Activated CD4-positive, alpha-beta T cell treated with anti-CD3 and anti-CD28 coated beads, Interleukin-2, amount 10 ng/mL, durations not matched to agents 24 days and 14 days (primary cell): ENCODE data around the gene IGSF22. TPM values are rescaled to one million over a fixed set of nuclear protein-coding genes. Genes with fewer than 3 reads are reported as not detected.

Experiments
- DNase-seq: peaks from one replicate; pipeline ENCODE4 v3.0.0; 2022
- H3K27ac Mint-ChIP-seq: one replicate; pipeline ENCODE4 v1.8.0; 2022; ENCODE audit warnings: mild to moderate bottlenecking, mixed read lengths
- H3K27me3 Mint-ChIP-seq: one replicate; pipeline ENCODE4 v1.8.0; 2022; ENCODE audit warnings: mixed read lengths
- H3K36me3 Mint-ChIP-seq: one replicate; pipeline ENCODE4 v1.8.0; 2022; ENCODE audit warnings: low read depth, mild to moderate bottlenecking, mixed read lengths
- H3K4me1 Mint-ChIP-seq: one replicate; pipeline ENCODE4 v1.8.0; 2021; ENCODE audit warnings: mixed read lengths
- H3K4me3 Mint-ChIP-seq: one replicate; pipeline ENCODE4 v1.8.0; 2022; ENCODE audit warnings: mild to moderate bottlenecking, moderate library complexity, mixed read lengths
- H3K9me3 Mint-ChIP-seq: one replicate; pipeline ENCODE4 v1.8.0; 2021; ENCODE audit warnings: mixed read lengths
- intact Hi-C: fragments of 100-400 bp; cut with micrococcal nuclease; formaldehyde crosslinking; loops from one replicate; pipeline ENCODE4 v1.15.1; 2023
- total RNA-seq: library from RNA; stranded (reverse); gene quantifications from 2 replicates; pipeline ENCODE4 v1.2.3, GENCODE V29; 2022

Gene IGSF22
- total RNA-seq, 1 donor from 2014 or later, result not detected

DNA sequence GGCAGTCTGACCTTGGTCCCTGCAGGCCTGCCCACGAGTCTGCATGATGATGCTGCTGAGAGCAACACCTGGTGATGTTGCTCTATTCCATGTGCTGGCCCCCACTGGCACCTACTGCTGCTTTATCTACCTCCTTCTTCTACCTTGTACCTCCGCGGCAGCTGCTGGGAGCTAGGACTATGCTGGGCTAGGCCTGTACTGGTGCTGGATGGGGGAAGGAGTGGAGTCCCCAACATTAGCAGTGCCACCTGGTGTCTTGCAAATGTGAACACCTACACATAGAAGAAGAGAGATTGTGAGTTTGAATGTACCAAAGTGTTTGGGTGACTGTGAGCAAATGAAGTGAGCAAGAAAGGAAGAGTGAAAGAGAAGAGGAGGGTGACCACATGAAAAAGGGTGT lies 35.2 kb upstream of the IGSF22 start:
- intact Hi-C loops, result loop anchor here (10.0 kb wide), 2 partner anchors 516 to 646 kb away; partner anchors contain the start of gene SAA2

DNA sequence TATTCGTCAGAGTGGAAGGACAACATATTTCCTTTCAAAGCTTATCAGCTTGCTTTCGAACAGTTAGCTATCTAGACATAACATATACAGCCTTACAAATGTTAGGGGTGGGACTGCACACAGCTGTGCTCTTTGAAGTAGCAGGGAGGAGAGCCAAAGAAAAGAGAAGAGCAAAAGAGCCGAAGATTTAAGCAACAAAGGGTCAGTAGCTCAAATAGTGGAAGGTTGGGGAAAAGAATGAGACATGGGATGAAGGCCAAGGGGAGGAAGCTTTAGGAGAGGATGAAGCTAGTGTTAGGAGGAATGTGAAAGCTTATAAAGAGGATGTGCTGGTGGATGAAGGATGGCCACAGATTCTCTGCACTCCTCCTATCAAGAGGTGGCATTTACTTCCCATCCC lies 31.8 kb upstream of the IGSF22 start:
- Mint-ChIP-seq H3K27ac (no peak overlapping the region), H3K27me3 (peaks cover 2% of the 10 kb centered on the region), H3K9me3 (no peaks in the 10 kb centered on the region), H3K4me1 (no peaks in the 10 kb centered on the region), H3K4me3 (no peak overlapping the region), H3K36me3 (no peaks in the 10 kb centered on the region)
- intact Hi-C loops, result no loop called here
- no peak for DNase-seq

More for the DNA sequence above, 35.2 kb upstream of the IGSF22 start:
- Mint-ChIP-seq H3K27me3 (peaks cover 2% of the 10 kb centered on the region), H3K9me3 (no peaks in the 10 kb centered on the region), H3K4me3 (no peak overlapping the region), H3K36me3 (no peaks in the 10 kb centered on the region), H3K27ac (no peak overlapping the region), H3K4me1 (peaks cover 6% of the 10 kb centered on the region)
- no peak for DNase-seq

DNA sequence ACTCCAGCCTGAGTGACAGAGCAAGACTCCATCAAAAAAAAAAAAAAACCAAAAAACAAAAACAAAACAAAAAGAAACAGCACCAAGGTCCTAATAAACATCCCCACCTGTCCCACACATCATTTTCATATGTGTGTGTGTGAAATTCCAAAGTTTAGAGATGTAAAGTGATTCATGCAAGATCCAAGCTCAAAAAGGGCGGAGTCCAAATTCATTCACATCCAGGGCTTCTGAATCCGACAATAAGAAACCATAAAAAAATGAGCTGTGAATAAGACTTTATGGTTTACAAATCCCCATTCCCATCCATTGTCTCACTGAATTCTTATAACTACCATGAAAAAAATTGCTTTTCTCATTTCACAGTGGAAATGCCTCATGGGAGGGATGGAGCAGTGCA lies 30.9 kb upstream of the IGSF22 start:
- Mint-ChIP-seq H3K4me1 (no peaks in the 10 kb centered on the region), H3K27me3 (peaks cover 2% of the 10 kb centered on the region), H3K9me3 (no peaks in the 10 kb centered on the region), H3K4me3 (no peak overlapping the region), H3K27ac (no peak overlapping the region), H3K36me3 (no peaks in the 10 kb centered on the region)
- intact Hi-C loops, result no loop called here
- no peak for DNase-seq

DNA sequence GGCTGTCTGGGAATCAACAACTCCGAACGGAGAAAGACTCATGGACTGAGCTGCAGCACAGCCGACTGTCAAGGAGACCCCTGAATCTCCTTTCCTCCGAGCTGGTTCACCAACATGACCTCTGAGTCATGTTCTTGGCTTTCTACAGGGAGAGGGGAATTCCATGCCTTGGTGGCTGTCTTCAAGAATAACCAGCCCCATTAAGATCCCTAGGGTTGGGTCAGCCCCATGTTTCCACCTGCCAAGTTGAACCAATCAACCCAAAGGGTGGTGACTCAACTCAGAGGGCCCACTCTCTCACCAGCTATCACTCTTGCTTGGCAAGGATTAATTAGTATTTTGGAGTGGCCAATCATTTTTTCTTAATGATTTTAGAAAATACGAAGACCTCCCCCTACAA lies 28.3 kb upstream of the IGSF22 start:
- no peak for DNase-seq
- Mint-ChIP-seq H3K27me3 (peaks cover 2% of the 10 kb centered on the region), H3K9me3 (no peaks in the 10 kb centered on the region), H3K4me3 (no peak overlapping the region), H3K4me1 (no peaks in the 10 kb centered on the region), H3K36me3 (no peaks in the 10 kb centered on the region), H3K27ac (no peak overlapping the region)
- intact Hi-C loops, result no loop called here

DNA sequence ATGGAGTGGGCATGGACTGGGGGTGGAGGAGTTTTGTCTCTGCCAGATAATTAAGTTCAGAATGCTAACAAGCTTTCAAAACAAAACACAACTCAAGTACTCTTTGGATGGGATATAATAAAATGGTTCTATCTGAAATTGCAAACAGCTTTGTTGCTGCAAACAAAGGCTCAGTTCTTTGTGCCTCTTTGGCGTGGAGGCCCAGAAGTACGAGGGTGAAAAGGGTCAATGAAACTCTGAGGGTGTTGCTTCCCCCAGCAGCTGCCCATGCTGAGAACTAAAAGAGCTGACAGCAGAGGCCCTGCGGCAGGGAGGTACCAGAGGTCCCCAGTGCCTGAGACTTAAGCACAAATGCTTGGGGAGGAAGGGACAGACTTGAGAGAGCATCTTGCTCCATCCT lies 26.5 kb upstream of the IGSF22 start:
- Mint-ChIP-seq H3K27ac (no peak overlapping the region), H3K27me3 (no peaks in the 10 kb centered on the region), H3K4me3 (no peak overlapping the region), H3K9me3 (no peaks in the 10 kb centered on the region), H3K4me1 (no peaks in the 10 kb centered on the region), H3K36me3 (no peaks in the 10 kb centered on the region)
- intact Hi-C loops, result no loop called here
- DNase-seq, result no peak

DNA sequence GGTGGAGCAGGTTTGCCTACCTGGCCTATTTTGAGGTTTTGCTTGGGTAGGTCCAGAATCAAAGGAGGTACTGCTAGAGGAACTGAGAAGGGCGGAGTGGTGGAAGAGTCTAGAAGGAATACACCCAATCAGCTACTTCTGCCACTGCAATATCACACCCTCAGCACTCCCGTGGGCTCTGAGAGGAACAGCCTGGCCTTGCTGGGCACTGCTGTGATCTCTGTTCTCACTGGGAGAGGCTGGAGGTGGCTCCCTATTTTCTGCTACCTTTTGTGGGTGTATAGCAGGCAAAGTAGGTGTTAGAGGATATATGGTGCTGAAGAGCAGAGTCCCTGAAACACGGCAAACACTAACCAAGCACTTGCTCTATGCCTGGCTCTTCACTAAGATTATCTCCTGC lies 25.0 kb upstream of the IGSF22 start:
- DNase-seq, result no peak
- Mint-ChIP-seq H3K4me3 (no peak overlapping the region), H3K4me1 (no peaks in the 10 kb centered on the region), H3K36me3 (no peaks in the 10 kb centered on the region), H3K27ac (no peak overlapping the region), H3K27me3 (no peaks in the 10 kb centered on the region), H3K9me3 (no peaks in the 10 kb centered on the region)
- intact Hi-C loops, result no loop called here

DNA sequence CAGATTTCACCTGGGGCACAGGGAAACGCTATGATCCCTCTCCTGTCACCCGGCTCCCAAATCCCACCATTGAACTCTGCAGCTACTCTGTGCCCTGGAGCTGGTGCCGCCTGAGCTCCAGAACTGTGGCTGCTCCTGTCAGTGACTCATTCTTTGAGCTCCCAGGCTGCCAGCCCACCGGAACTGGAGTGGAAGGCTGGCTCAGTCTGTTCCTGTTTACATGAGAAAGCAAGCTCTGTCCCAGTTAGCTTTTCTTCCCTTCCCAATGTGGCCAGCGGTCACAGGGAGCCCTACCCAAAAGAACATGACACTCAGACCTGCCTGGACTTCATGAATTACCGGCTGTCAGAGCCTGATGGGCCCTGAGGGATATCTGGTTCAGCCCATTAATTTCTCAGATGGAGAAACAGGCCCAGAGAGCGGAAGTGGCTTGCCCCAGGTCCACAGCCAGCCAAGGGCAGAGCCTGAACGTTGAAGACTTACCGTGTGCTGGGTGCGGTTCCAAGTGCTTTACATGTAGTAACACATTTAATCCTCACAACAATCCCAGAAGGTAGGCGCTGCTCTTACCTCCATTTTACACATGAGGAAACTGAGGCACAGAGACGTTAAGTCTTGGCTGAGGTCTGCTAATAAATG lies 23.8 kb upstream of the IGSF22 start:
- no peaks in the 10 kb centered on the region for H3K9me3 Mint-ChIP-seq
- H3K27me3 Mint-ChIP-seq, result no peaks in the 10 kb centered on the region
- H3K27ac Mint-ChIP-seq, result no peak overlapping the region
- intact Hi-C loops, result no loop called here
- no peak overlapping the region for H3K4me3 Mint-ChIP-seq
- no peak for DNase-seq
- H3K36me3 Mint-ChIP-seq, result no peaks in the 10 kb centered on the region
- no peaks in the 10 kb centered on the region for H3K4me1 Mint-ChIP-seq

DNA sequence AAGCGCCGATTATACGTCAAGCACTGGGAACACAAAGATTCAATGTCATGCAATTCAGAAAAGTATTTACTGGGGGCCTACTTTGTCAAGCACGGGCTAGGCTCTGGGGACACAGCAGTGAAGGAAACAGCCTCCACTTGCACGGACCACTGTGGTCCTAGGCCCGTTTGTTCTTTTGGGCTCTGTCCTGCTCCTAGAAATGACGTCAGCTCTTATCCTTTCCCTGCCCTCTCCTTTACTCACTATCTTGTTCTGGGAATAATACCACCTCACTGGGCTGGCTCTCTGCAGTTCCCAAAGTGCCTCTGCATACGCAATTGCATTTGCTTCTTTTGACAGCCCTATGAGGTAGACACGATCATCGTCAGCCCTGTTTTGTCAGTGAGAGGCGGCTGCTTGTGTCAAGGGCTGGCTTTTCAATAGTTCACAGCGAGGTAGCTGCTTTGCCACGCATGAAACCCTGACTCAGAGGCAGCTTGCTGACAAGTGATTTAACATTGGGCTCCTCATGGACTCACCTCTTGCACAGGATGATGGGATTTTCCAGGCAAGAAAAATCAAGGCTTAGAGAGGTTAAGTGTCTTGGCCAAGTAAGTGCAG lies 22.9 kb upstream of the IGSF22 start:
- no peaks in the 10 kb centered on the region for H3K9me3 Mint-ChIP-seq
- H3K36me3 Mint-ChIP-seq, result no peaks in the 10 kb centered on the region
- no peaks in the 10 kb centered on the region for H3K27me3 Mint-ChIP-seq
- no peak overlapping the region for H3K4me3 Mint-ChIP-seq
- DNase-seq, result no peak
- H3K27ac Mint-ChIP-seq, result no peak overlapping the region
- intact Hi-C loops, result no loop called here
- no peaks in the 10 kb centered on the region for H3K4me1 Mint-ChIP-seq

DNA sequence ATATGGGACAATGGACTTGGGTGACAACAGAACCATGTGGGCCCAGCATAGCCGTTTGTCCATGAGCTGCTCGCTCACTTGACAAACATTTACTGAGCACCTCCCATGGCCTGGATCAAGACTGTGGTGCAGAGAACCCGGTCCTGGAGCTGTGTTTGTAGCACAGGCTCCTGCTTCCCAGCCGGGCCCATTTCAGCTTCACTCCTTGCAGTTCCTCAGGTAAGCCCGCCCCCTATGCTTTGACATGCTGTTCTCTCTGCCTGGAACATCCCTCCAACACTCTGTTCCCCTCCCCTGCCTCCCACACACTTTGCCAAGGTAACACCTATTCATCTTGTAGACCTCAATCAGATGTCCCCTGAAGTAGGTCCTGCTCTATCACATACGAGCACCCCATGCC lies 19.3 kb upstream of the IGSF22 start:
- Mint-ChIP-seq H3K36me3 (no peaks in the 10 kb centered on the region), H3K4me1 (no peaks in the 10 kb centered on the region), H3K4me3 (no peak overlapping the region), H3K9me3 (no peaks in the 10 kb centered on the region), H3K27ac (no peak overlapping the region), H3K27me3 (no peaks in the 10 kb centered on the region)
- intact Hi-C loops, result no loop called here
- DNase-seq, result no peak

DNA sequence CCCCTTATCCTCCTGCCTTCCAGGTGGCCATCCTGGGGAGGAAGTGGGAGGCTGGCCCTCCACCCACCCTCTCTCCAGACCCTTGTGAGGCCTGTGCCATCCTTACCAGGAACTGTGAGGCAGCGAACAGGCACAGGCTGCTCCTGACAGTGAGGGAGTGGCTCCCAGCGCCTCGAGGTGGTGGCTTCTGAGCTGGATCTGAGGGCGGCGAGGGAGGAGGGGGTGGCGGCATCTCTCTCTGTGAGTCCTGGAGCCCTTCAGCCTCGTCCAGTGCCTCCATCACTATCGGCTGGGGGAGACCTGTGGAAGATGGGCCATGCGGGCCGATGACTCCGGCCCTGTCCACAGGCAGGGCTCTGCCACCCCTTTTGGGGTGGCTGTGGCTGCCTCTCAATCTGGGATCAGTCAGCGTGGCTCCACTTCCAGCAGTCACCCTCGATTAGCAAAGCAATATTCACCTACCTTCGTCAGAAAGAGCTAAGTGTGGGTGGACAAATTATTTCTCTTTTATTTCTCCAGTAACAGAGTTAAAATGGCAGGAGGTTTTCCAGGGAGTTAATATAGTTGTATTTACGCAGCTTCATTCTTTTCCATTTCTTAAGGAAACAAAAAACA lies 18.0 kb upstream of the IGSF22 start:
- H3K27ac Mint-ChIP-seq, result no peak overlapping the region
- intact Hi-C loops, result no loop called here
- DNase-seq, result no peak
- H3K9me3 Mint-ChIP-seq, result no peaks in the 10 kb centered on the region
- no peaks in the 10 kb centered on the region for H3K36me3 Mint-ChIP-seq
- no peak overlapping the region for H3K4me3 Mint-ChIP-seq
- H3K27me3 Mint-ChIP-seq, result no peaks in the 10 kb centered on the region
- no peaks in the 10 kb centered on the region for H3K4me1 Mint-ChIP-seq

DNA sequence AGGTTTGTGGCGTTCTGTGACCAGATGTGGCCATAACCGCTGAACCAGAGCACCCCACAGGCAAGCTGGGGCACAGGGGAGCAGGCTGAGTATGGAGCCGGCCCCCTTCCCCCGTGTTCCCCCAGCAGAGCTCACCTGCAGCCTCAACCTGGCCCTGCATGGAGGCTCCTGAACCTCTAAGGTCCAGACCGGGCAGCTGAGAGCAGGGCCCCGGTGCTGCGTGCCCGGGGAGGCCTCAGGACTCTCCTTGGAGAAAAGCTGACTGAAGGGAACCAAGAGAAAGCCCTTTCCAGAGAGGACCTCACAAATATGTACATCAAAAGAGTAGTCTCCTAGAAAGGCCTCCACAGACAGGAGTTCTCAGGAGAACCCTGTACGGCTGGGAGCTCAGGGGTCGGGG lies 17.4 kb upstream of the IGSF22 start:
- Mint-ChIP-seq H3K4me3 (no peak overlapping the region), H3K9me3 (no peaks in the 10 kb centered on the region), H3K4me1 (no peaks in the 10 kb centered on the region), H3K27ac (no peak overlapping the region), H3K27me3 (no peaks in the 10 kb centered on the region), H3K36me3 (no peaks in the 10 kb centered on the region)
- intact Hi-C loops, result no loop called here
- no peak for DNase-seq

DNA sequence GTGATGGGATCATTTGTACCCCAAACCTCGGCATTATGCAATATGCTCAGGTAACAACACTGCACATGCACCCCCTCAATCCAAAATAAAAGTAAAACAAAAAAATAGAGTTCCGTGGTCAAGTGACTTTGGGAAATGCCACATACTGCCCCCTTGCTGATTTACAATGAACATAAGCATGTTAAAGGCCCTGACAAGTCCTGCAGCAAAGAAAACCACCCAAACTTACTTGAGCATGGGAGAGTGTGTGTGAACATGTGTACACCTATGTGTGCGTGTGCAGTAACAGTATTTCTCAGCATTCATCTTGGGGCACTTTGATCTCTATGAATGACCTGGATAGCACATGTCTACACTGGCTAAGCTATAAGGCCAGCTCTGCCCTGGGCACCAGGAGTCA lies 15.8 kb upstream of the IGSF22 start:
- H3K27ac Mint-ChIP-seq, result no peak overlapping the region
- DNase-seq, result no peak
- H3K4me1 Mint-ChIP-seq, result no peaks in the 10 kb centered on the region
- H3K9me3 Mint-ChIP-seq, result no peaks in the 10 kb centered on the region
- intact Hi-C loops, result no loop called here
- no peaks in the 10 kb centered on the region for H3K27me3 Mint-ChIP-seq
- H3K4me3 Mint-ChIP-seq, result no peak overlapping the region
- no peaks in the 10 kb centered on the region for H3K36me3 Mint-ChIP-seq

DNA sequence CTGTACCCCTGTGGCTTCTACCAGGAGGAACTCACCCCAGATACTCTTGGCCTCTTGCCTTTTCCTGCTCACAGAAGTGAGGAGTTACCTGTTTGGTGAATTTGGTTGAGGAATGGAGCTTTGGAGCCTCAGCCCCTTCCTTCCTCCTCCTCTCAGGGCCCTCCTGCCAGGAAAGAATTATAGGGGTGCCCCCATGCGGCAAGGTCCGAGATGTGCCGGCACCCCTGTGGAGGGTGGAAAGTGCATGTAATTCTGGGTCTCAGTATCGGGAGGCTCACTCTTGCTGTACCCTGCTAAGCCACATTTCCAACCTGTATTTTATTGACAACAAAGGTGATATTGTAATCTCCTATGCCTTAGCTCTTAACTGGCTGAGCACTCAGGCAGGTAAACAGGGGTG lies 13.7 kb upstream of the IGSF22 start:
- Mint-ChIP-seq H3K36me3 (no peaks in the 10 kb centered on the region), H3K4me3 (no peak overlapping the region)
- intact Hi-C loops, result loop anchor here (10.0 kb wide), 1 partner anchor 495 kb away; the partner anchor contains the start of gene SAA2

DNA sequence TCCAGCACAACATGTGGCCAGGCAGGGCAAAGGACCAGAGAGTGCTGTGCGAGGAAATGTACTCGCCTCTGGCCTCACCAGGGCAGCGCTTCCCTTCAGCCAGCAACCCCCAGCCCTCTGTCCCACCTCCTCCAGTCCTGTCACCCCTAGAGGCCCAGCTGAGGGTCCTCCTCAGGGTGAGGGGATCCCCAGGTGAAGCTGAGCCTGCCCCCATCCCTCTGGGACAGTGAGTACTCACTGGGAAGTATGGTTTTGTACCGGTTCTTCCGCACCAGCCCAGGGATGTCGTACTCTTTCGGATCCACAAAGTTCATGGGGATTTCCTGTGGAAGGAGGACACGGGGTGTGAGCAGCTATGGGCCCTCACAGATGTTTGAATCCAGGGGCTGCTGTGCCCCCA lies 11.7 kb upstream of the IGSF22 start:
- Mint-ChIP-seq H3K36me3 (no peaks in the 10 kb centered on the region), H3K4me1 (no peaks in the 10 kb centered on the region), H3K9me3 (no peaks in the 10 kb centered on the region), H3K27ac (no peak overlapping the region), H3K4me3 (no peak overlapping the region), H3K27me3 (peaks cover 4% of the 10 kb centered on the region)
- intact Hi-C loops, result loop anchor here (10.0 kb wide), 1 partner anchor 493 kb away; the partner anchor contains the start of gene SAA2
- no peak for DNase-seq

More for the DNA sequence above, 13.7 kb upstream of the IGSF22 start:
- H3K4me1 Mint-ChIP-seq, result no peaks in the 10 kb centered on the region
- no peak for DNase-seq
- H3K9me3 Mint-ChIP-seq, result no peaks in the 10 kb centered on the region
- no peak overlapping the region for H3K27ac Mint-ChIP-seq
- H3K27me3 Mint-ChIP-seq, result peaks cover 4% of the 10 kb centered on the region
